Glutamatergic neuron (in vitro differentiated cells): Measurements from ENCODE around the gene HARS1. TPM values are rescaled to one million over a fixed set of nuclear protein-coding genes. Genes with fewer than 3 reads are reported as not detected.
"Not testable (repeated sequence)": the region's sequence is repeated elsewhere in the genome, so short reads cannot be mapped to it uniquely, and the experiment has no call there.

Experiments used
- DNase-seq: peaks from one replicate; pipeline ENCODE4 v3.0.0; 2022
- H3K27ac Mint-ChIP-seq: one replicate; pipeline ENCODE4 v1.8.0; 2020; ENCODE audit warnings: mild to moderate bottlenecking, mixed read lengths, inconsistent platforms; ENCODE audit not compliant: unreplicated experiment
- H3K27me3 Mint-ChIP-seq: one replicate; pipeline ENCODE4 v1.8.0; 2020; ENCODE audit warnings: mild to moderate bottlenecking, moderate library complexity, mixed read lengths, inconsistent platforms; ENCODE audit not compliant: unreplicated experiment
- H3K36me3 Mint-ChIP-seq: one replicate; pipeline ENCODE4 v1.8.0; 2020; ENCODE audit warnings: mild to moderate bottlenecking, mixed read lengths, inconsistent platforms; ENCODE audit not compliant: unreplicated experiment
- H3K4me1 Mint-ChIP-seq: one replicate; pipeline ENCODE4 v1.8.0; 2020; ENCODE audit warnings: mild to moderate bottlenecking, low read depth, mixed read lengths, inconsistent platforms; ENCODE audit not compliant: unreplicated experiment
- H3K4me3 Mint-ChIP-seq: one replicate; pipeline ENCODE4 v1.8.0; 2020; ENCODE audit warnings: mild to moderate bottlenecking, mixed read lengths, inconsistent platforms; ENCODE audit not compliant: unreplicated experiment
- H3K9me3 Mint-ChIP-seq: one replicate; pipeline ENCODE4 v1.8.0; 2020; ENCODE audit warnings: mild to moderate bottlenecking, moderate library complexity, mixed read lengths, inconsistent platforms; ENCODE audit not compliant: unreplicated experiment
- total RNA-seq: library from RNA; stranded (reverse); fragmentation: NEBNext Ultra II Directional; extraction: Animal tissue kit (Norgen Biotek cat#: 25700); gene quantifications from one replicate; pipeline ENCODE4 v1.2.1, GENCODE V29; 2021; ENCODE audit not compliant: unreplicated experiment
- TF ChIP-seq, protein P1 (sequence below): fragments of 200-600 bp; sonication (generic); IDR thresholded peaks from one replicate; pipeline ENCODE4 v1.5.0; 2021; ENCODE audit not compliant: partially characterized antibody, unreplicated experiment

Gene HARS1
- total RNA-seq, 1 donor from 2014 or later = 162 TPM

DNA sequence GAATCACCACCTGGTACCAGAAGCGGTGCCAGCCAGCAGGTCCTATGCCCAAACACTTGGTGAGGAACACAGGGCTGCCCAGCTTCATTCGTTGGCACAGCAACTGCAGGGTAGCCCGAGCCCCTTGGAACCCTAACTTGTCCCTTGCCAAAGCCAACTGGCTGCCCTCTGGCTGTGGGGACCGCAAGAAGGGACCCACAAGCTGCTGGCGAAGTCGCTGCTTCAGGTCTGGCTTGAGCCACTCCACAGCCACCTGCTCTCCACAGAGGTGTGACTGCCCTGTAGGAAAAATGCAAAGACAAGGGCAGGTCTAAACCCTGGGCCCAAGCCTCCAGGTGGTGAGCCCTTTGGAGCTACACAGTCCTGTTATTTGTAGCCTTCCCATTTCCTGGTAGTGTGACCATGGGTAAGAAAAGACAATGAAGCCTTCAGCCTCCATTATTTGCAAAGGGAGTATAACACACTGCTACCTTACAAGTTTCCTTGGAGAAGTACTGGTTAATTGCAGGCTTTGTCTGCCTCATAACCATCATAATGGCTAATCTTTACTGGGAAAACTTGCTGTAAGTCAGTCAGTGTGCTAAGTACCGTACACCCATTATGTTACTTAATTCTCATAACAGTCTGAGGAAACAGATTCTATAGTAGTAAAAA lies 19.6 kb downstream of the HARS1 start:
- Mint-ChIP-seq H3K9me3 (peaks cover 1% of the 10 kb centered on the region), H3K27me3 (peaks cover 4% of the 10 kb centered on the region), H3K36me3 (peaks cover 4% of the 10 kb centered on the region), H3K4me1 (peaks cover 2% of the 10 kb centered on the region), H3K4me3 (no peak overlapping the region), H3K27ac (no peak overlapping the region)
- DNase-seq = no peak
- TF ChIP-seq, protein P1, sequence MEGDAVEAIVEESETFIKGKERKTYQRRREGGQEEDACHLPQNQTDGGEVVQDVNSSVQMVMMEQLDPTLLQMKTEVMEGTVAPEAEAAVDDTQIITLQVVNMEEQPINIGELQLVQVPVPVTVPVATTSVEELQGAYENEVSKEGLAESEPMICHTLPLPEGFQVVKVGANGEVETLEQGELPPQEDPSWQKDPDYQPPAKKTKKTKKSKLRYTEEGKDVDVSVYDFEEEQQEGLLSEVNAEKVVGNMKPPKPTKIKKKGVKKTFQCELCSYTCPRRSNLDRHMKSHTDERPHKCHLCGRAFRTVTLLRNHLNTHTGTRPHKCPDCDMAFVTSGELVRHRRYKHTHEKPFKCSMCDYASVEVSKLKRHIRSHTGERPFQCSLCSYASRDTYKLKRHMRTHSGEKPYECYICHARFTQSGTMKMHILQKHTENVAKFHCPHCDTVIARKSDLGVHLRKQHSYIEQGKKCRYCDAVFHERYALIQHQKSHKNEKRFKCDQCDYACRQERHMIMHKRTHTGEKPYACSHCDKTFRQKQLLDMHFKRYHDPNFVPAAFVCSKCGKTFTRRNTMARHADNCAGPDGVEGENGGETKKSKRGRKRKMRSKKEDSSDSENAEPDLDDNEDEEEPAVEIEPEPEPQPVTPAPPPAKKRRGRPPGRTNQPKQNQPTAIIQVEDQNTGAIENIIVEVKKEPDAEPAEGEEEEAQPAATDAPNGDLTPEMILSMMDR = no peak

DNA sequence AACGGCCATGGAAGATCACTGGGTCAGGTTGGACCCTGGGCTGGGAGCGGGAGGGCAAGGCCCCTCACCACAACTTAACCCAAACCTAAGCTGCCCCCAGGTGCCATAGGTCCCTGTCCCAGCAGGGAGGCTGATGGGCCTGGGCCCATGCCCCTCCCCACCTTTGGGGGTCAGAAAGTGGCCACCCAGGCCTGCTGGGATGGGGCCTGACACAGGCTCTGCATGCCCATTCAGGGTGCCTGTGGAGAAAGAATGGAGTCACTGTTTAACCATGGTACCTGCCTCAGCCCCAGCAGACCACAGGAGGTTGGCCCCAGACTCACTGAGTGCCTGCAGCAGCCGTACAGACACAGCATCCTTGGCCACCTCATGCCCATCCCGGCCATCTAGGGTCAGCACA lies 20.1 kb downstream of the HARS1 start:
- not testable (repeated sequence) for H3K36me3 Mint-ChIP-seq, DNase-seq, H3K27me3 Mint-ChIP-seq, H3K27ac Mint-ChIP-seq, H3K4me3 Mint-ChIP-seq, H3K4me1 Mint-ChIP-seq, H3K9me3 Mint-ChIP-seq

DNA sequence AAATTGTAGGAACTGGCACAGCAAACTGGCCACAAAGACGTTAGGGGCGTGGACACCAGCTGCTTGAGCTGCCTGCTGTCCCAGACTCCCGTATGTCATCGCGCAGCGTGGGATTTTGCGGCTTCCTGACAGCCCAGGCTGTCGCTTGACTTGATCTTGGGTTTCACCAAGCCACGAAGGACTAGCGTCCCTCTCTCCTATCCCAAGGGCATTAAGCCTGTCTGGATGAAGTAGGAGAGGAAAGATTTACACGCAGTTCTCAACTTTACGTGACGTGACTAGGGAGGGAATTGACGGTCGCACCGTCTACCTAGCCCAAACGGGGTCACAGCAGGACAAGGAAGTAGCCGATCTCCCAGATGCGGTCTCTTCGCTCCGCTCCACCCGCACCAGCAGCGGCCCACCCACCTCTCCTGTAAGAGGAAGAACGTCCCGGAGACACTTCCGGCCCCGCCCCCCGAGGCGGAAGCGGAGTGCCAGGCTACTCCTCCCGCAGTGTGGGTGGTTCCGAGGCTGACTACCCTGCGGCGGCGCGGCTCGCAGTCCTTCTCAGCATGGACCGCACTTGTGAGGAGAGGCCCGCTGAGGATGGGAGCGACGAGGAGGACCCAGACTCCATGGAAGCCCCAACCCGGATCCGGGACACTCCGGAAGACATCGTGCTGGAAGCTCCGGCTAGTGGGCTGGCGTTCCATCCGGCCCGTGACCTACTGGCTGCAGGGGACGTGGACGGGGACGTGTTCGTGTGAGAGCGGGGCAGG lies 26.6 kb downstream of the HARS1 start, which contains the start of gene WDR55:
Gene WDR55 (plus strand): TSS at position 546 of the 761 bp plus-strand sequence. CDS start 9 bp downstream, at position 555.
- peaks cover 19% of the 10 kb centered on the region for H3K9me3 Mint-ChIP-seq
- H3K4me1 Mint-ChIP-seq = peaks cover 13% of the 10 kb centered on the region
- H3K27me3 Mint-ChIP-seq = peaks cover 13% of the 10 kb centered on the region
- peak within 1 kb of the TSS; percentile 98 for H3K4me3 Mint-ChIP-seq
- DNase-seq = peak; percentile 97
- H3K27ac Mint-ChIP-seq = peak within 1 kb of the TSS; percentile 100
- H3K36me3 Mint-ChIP-seq = peaks cover 6% of the 10 kb centered on the region
- TF ChIP-seq, protein P1 = no peak

DNA sequence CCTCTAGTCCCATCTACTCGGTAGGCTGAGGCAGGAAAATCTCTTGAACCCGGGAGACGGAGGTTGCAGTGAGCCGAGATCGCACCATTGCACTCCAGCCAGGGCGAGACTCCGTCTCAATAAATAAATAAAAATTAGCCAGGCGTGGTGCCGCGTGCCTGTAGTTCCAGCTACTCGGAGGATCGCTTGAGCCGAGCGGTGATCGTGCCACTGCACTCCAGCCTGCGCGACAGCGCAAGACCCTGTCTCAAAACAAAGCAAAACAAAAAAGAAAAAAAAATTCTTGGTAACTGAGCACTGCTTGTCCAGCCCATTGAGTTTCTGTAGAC lies 27.2 kb downstream of the HARS1 start:
- DNase-seq = no peak
- H3K27ac Mint-ChIP-seq = peak overlapping the region; percentile 100
- H3K4me1 Mint-ChIP-seq = peaks cover 13% of the 10 kb centered on the region
- peaks cover 6% of the 10 kb centered on the region for H3K36me3 Mint-ChIP-seq
- TF ChIP-seq, protein P1 = no peak
- H3K9me3 Mint-ChIP-seq = peaks cover 19% of the 10 kb centered on the region
- H3K4me3 Mint-ChIP-seq = peak overlapping the region; percentile 98
- peaks cover 13% of the 10 kb centered on the region for H3K27me3 Mint-ChIP-seq

DNA sequence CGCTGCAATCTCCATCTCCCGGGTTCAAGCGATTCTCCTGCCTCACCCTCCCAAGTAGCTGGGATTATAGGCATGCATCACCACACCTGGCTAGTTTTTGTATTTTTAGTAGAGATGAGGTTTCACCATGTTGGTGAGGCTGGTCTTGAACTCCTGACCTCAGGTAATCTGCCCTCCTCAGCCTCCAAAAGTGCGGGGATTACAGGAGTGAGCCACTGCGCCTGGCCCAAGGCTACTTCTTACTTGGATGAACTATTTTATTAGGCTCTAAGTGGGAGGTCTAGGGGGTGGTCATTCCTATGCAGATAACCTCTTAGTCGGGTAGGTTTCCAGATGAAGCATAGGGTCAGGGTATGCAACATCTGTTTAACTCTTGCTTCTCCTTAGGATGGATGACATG lies 30.8 kb downstream of the HARS1 start:
- not testable (repeated sequence) for H3K27me3 Mint-ChIP-seq, H3K4me1 Mint-ChIP-seq, H3K4me3 Mint-ChIP-seq, H3K27ac Mint-ChIP-seq, DNase-seq
- Mint-ChIP-seq H3K9me3 (peaks cover 17% of the 10 kb centered on the region), H3K36me3 (peaks cover 12% of the 10 kb centered on the region)

DNA sequence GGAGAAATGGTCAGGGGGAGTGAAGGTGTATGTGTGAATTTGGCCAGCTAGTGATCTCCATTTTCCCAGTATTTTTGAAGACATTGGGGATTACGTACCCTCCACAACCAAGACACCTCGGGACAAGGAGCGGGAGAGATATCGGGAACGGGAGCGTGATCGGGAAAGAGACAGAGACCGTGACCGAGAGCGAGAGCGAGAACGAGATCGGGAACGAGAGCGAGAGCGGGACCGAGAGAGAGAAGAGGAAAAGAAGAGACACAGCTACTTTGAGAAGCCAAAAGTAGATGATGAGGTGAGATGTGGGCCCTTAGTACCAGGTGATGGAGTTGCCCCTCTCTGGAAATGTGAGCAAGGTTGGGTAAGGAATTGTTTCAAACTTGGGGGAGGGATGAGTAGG lies 32.3 kb downstream of the HARS1 start:
- H3K4me3 Mint-ChIP-seq = no peak overlapping the region
- no peak for DNase-seq
- H3K27ac Mint-ChIP-seq = no peak overlapping the region
- peaks cover 12% of the 10 kb centered on the region for H3K36me3 Mint-ChIP-seq
- TF ChIP-seq, protein P1 = no peak
- peaks cover 12% of the 10 kb centered on the region for H3K9me3 Mint-ChIP-seq
- H3K27me3 Mint-ChIP-seq = peaks cover 3% of the 10 kb centered on the region
- H3K4me1 Mint-ChIP-seq = peaks cover 8% of the 10 kb centered on the region
